GM19238 (cell line): ENCODE data around the gene MRFAP1L1.
A peak's percentile ranks its signal among the peaks of the same experiment; 100 is the strongest.
"Not testable (repeated sequence)": the region's sequence is repeated elsewhere in the genome, so short reads cannot be mapped to it uniquely, and the experiment has no call there.

ENCODE experiments used
- DNase-seq: peaks from one replicate; pipeline ENCODE4 v3.0.0; 2011; ENCODE audit warnings: low spot score; ENCODE audit not compliant: insufficient read length

MRFAP1L1 gene

DNA sequence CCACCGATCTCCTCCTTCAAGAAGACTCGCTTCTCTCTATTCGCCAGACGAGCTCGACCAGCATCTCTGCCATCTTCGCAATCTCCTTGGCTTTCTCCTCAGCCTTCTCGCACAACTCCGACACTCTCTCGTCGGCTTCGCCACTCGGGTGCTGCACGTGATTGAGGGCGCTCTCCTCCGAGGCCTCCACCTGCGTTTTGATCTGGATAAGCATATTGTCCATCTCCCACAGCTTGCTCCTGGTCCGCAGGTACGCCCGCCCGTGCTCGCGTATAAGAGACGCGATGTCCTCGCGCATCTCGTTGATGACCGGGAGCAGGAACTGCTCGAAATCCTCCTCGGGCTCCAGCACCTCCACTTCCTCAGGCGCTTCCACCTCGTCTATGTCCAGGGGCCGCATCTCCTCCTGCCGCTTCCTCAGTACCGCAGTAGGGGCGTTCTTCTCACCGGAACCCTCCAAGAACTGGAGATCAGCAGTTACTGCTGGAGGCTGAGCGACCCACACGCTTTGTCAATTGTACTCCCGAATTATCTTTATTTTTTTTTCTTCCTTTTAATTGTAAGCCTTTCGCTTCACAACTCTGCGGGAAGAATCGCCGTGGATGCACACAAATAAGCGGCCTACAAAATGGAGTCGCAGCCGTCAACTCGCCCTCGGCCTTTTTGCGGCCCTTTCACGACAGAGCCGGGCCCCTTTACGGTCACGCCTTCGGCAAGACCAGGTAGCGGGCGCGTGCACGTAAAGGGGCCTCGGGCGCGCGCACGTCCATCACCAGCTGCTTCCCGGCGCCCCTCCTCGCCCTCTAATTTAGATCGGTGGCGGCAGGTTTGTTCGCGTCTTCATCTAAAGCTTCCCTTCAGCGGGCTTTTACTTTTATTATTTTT lies at the start of gene MRFAP1L1:
TSS of gene MRFAP1L1 (minus strand) at position 636 of the 885 bp plus-strand sequence. CDS start at position 400, 236 bp downstream.
- peak; percentile 85 for DNase-seq

DNA sequence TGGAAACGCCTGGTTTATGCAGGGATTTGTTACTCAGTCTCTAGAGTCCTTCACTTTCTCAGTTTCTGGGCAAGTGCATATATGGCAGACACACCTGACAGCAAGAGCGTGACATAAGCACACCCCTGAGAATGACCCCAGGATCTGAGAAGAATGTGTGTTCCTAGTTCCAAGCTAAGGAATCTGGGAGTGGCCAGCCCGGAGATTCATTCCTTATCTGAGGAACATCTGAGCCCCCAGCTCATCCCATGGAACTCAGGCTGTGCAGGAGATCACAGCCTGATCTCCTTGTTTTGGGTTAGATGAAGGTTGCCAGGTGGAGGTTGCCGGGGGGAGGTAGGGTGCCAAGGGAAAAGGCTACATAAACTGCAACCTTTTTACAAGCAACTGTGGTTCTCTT lies 49.1 kb upstream of the MRFAP1L1 start:
- DNase-seq: no peak

DNA sequence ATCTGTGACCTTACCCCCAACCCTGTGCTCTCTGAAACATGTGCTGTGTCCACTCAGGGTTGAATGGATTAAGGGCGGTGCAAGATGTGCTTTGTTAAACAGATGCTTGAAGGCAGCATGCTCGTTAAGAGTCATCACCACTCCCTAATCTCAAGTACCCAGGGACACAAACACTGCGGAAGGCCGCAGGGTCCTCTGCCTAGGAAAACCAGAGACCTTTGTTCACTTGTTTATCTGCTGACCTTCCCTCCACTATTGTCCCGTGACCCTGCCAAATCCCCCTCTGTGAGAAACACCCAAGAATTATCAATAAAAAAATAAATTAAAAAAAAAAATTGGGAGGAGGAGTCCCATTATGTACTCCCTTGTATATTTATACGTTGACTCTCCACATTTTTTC lies 46.7 kb upstream of the MRFAP1L1 start:
- not testable (repeated sequence) for DNase-seq

DNA sequence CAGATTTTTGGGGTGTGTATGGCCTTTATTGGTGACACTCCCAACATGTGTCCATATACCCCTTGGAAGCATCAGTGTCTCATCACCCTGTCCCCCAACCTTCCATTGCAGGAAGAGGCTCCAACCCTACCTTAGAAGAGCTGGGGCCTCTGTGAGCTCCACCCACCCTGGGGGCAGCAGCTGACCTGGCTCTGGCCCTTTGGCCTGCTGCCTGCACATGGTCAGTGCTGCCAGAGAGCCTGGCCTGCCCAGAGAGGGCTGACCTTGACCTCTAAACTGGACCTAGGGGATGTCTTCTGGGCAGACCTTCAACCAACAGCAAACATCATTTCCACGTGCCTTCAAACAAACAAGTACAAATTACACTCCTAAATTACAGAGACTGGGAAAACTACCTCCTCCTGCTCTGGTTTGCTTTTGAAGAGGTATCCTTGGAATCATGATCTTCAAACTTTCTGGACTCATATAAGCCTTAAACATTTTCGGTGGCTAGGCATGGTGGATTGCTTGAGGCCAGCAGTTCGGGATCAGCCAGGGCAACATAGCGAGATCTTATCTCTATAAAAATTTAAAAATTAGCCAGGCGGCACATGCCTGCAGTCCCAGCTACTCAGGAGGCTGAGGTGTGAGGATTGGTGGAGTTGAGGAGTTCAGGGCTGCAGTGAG lies 45.6 kb upstream of the MRFAP1L1 start:
- DNase-seq: no peak

DNA sequence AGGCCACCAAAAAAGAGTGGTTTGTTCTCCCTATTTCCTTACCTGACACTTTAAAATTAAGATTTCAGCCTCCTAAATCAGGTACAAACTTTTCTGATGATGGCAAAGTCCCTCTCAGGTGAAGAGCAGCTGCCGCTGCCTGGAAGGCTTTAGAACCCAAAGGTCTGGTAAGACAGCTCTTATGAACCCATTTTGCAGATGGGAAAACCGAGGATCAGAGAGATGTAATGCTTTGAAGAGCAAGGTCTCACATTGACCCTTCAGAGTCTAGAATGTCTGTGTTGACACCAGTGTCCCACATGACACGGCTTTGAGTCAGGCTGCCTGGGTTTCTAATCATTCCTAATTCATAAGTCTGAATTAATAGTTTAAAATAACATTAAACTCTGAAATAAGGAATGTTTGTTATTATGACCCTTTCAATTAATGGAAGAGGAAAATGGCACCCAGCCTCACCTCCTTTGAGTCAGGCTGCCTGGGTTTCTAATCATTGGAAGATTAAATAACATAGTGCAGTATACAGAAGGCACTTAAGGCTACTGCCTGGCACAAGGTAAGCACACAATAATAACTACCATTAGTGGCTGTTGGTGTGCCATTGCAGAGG lies 44.9 kb upstream of the MRFAP1L1 start:
- no peak for DNase-seq

DNA sequence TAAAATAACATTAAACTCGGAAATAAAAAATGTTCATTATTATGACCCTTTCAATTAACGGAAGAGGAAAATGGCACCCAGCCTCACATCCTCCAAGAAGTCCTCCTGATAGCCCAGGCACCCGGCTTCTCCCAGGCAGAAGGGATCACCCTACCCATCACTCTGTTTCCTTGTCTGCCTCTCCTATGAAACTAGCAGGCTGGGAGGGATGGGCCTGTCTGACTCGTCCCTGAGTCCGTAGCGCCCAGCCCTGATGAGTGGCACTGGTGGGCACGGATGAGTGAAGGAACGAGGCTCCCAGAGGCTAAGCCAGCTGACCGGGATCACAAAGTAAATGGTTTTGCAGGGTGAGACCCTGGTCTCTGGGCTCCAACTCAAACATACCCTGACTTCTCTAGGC lies 44.2 kb upstream of the MRFAP1L1 start:
- DNase-seq: no peak

DNA sequence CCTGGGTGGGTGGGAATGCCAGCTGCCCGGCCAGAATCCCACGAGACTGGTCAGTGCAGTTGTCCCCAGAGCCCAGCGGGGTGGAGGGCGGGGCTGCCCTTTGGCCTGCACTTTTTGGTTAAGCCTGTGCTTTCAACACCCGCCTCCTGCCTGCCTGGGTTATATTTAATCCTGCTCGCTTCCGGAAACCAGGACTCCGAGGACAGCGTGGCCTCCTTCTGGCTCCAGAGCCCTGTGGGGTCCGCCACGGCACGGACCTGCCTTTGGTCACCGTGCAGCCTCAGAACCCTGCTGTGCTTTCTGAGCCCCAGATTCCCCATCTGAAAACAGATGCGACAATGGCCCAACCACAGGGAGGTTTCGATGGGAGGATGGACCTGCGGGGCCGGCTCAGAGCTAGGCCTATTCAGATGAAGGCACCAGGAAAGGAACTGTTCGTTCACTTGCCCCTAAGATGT lies 43.5 kb upstream of the MRFAP1L1 start:
- DNase-seq: no peak

DNA sequence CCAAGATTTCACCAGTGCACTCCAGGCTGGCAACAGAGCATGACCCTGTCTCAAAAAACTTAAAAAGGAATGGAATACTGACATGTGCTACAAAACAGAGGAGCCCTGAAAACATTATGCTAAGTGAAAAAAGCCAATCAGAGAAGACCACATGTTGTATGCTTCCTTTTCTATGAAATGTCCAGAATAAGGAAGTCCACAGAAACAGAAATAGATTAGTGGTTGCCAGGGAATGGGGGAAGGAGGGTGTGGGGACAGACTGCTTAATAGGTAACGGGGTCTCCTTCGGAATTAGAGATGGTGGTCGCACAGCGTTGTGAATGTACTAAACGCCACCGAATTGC lies 42.8 kb upstream of the MRFAP1L1 start:
- DNase-seq: no peak

DNA sequence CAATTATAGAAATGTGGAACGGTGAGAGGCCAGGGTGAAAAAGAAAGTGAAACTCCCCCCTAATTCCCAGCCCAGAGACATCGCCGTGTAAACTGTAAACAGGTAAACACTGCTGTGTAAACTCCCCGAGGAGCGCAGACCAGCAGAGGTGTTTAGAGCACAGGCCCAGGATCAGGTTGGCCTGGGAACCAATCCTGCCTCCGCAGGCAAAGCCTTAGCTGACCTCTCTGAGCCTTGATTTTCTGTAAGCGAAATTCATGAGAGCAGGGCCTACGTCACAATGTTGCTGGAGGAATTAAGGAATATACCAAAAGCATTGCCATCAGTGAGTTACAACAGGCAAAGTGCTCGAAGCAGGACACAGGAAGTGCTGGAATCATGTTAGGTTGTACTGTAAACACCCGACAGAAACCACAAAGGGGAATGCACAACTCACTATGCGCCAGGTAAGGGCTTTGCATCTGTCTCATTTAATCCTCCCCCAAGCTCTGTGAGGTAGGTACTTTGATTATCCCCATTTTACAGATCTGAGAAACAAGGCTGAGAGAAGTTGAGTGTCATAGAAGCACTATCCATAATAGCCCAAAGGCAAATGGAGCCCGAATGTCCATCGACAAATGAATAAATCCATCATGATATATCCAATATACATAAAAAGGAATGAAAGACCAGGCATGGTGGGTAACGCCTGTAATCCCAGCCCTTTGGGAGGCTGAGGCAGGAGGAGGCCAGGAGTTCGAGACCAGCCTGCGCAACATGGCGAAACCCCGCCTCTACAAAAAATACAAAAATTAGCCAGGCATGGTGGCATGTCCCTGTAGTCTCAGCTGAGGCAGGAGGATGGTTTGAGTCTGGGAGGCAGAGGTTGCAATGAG lies 42.2 kb upstream of the MRFAP1L1 start:
- no peak for DNase-seq

DNA sequence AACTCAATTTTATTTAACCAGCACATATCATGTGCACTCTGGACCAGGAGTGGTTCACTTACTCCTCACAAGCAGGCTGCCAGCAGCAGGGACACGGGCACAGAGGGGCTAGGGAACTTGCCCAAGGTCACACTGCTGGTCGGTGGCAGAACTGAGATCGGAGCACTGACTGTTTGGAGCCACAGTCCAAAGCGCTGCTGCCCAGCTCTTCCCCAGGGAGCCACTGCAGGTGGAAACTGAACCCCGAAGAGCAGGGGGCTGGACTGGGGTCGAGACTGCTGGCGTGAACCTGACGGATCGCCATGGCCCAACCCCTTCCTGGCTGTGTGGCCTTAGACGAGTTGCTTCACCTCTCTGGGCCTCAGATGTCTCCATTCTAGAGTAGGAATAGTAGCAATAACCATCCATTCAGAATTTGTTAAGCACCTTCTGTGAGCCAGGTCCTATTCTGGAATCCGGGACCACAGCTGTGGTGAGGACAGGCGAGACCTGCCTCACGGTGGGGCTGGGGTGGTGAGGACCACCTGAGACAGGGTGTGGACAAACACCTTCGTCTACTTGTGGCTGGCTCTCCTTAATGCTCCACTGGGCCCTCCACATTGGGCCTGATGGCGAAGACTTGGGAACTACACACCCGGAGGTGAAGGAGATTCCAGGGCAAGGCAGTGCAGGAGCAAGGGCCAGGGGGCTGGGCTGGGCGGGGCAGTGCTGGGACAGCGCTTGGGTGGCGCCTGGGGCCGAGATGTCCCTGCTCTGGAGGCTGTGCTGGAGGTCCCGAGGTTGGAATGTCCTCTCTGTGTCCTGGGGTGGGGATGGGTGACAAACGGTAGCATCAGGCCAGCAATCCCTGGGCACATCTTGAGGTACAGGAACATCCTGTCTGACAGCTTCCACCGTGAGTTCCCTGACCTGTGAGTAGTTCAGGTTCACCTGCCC lies 40.9 kb upstream of the MRFAP1L1 start:
- DNase-seq: no peak

DNA sequence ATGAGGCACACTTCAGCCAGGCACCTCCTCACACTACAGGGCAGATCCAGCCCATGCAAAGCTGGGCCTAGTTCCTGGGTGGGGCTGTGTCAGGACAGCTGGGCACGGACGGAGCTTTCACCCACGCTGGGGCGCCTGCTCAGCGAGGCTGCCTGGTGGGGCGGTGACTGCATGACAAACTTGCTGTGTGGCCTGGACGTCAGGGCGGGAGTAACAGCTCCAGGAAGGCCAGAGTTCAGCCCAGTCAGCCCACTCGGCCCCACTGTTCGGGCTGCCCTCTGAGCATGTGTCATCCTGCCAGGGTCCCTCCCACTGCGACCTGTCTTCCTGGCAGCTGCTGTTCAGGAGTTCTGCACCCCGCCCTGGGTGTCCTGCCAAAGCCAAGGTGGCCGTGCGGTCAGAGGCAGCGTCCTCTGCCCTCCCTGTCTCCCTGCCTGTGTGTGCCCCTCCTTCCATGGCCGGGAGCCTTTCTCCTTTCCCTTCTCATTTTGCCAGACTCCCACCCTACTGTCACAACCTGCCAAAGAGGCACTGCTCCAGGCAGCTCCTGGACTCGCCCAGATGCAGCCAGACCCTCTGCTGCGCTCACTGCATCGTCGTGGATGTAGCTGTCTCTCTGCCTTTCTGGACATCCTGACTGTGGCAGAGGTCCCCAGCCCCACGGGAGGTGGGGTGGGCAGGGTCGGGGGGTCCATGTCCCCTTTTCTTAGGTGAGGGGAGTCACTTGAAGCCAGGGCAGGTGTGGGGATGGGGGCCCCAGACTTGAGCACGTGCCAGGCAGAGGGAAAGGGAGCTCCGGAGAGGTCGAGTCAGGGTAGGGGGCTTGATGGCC lies 39.9 kb upstream of the MRFAP1L1 start:
- DNase-seq: no peak

DNA sequence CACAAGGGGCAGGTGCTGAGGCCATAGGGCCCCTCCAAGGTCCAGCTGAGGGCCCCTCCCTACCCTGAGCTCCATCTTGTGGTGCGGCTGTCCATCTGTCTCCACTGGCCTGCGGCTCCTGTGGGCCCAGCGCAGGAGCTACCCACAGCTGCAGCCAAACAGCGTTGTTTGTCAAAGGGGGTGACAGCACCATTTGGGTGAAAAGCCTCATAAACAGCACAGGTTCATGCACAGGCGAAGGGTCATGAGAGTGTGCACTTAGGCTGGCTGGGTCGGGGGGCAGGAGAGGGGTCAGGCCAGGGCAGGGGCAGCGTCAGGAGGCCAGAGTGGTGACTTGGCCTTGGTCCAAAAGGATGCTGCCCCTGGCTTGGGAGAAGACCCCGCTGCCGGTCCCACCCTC lies 38.6 kb upstream of the MRFAP1L1 start:
- DNase-seq: no peak

DNA sequence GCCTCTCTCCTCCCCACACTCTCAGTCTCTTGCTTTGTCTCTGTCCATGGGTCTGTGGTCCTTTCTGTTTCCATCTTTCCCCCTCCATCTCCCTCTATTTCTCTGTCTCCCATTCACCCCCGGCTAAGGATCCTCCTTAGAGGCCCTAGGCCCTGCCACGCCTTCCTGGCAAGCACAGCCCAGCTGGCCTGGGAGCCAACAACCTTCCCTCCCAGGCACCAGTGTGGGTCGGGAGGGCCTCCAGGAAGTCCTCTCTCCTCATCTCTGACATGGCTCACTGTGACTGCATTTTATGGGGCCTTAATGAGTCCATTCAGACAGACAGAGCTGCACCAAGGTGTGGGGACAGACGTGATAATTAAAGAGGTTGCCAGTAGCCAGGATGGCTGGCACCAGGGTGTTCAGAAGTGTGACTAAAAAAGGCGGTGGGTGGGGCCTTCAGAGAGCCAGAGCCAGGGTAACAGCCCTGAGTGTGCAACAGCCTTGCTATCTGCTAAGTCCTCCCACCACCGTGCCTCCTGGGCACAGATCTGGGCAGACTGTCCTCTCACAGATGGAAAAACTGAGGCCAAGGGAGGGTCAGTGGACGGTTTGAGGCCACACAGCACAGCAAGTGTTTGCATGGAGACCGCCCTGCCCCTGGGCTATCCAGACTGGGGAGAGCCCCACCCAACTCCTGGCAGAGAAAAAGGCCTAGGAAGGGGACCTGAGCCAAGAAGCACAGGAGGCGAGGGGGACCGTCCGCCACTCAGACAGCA lies 37.8 kb upstream of the MRFAP1L1 start:
- no peak for DNase-seq

DNA sequence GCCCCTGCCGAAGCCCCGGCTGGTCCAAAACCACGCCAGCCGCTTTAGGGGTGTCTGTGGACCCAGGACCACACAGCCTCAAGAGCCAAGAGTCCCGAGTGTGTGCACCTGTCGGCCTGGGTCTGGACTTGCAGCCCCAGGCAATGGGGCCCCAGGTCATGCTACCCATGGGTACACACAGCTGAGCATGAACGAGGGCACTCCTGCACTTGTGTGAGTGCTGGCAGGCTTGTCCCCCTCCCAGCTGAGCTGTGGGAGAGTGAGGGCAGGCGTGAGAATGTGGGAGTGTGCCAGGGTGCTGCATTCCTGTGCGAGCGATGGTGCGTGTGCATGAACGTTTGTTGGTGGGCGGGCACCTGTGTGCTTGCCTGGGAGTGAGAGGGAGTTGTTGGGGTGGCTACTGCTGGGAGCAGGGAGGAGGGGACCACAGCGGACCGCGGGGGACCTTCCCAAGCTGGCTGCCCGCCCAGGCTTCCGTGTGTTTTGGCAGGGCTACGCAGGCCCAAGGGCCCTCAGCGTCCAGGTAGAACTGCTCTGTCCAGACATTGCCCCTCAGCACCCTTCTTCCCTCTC lies 37.1 kb upstream of the MRFAP1L1 start:
- DNase-seq: no peak

DNA sequence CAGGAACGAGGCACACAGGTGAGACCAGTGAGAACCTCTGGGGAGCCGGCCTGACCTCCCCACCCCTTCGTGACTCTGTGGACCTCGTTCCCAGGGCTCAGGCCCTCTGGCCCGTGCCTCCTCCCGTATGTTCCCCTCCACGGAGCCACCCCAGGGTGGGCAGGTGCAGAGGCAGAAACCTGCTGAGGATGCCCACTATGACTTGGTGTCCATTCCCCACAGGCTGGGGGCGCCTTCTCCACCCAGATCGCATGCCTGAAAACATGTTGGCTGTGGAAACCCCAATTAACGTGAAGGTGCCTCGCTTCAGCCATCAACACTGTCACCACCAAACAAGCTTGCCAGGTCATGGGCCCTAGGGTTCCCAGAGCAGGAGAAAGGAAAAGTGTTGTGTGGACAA lies 33.3 kb upstream of the MRFAP1L1 start:
- no peak for DNase-seq

DNA sequence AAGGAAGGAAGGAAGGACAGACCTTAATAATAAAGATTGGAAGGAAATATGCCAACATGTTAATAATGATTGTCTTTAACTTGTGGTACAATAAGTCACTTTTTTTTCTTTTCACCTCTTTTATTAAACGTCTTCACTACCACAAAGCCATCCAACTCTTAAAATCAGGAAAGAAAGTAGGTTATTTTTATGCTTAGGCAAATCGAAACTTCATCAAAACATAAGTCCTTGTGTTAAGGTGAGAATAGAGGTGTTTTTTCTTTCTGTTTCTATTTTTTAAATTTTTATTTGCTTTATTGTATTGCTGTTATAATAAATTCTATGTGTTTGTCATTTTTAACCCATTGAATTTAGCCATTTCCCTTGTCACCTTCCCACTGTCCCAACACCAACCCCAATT lies 32.8 kb upstream of the MRFAP1L1 start:
- DNase-seq: no peak

DNA sequence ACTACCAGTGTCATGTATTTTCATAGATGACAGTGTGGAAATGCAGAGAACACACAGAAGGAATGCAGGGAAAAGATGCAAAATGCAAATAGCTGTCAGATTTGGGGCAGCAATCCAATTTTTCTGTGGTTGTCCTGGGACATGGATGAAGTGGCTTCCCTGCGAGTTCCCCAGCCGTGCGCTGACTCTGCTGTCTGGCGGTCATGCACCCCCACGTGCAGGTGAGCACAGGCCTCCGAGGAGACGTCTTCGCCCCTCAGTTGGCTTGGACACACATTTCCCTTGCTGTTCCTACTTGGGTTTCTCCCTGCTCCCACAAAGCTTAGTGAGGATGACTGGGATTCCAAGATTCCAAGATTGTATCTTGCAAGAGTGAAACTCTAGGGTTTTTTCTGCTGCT lies 30.7 kb upstream of the MRFAP1L1 start:
- DNase-seq: no peak

DNA sequence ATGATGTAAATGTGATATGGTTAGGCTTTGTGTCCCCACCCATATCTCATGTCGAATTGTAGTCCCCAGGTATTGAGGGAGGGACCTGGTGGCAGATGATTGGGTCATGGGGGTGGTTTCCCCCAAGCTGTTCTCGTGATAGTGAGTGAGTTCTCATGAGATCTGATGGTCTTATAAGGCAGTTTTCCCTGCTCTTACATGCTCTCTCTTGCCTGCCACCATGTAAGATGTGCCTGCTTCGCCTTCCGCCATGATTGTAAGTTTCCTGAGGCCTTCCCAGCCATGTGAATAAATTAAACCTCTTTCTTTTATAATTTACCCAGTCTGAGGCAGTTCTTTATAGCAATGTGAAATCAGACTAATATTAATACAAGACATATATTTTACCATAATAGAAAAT lies 30.3 kb upstream of the MRFAP1L1 start:
- no peak for DNase-seq
